SKM-1 (cell line): ENCODE results near the gene ENPP6.
"Not testable (repeated sequence)": the region's sequence is repeated elsewhere in the genome, so short reads cannot be mapped to it uniquely, and the experiment has no call there.

ENCODE experiments used
- DNase-seq: peaks from one replicate; lab custom pipeline; 2025; ENCODE audit not compliant: unreplicated experiment; lab: John Stamatoyannopoulos, UW

ENPP6 gene

DNA sequence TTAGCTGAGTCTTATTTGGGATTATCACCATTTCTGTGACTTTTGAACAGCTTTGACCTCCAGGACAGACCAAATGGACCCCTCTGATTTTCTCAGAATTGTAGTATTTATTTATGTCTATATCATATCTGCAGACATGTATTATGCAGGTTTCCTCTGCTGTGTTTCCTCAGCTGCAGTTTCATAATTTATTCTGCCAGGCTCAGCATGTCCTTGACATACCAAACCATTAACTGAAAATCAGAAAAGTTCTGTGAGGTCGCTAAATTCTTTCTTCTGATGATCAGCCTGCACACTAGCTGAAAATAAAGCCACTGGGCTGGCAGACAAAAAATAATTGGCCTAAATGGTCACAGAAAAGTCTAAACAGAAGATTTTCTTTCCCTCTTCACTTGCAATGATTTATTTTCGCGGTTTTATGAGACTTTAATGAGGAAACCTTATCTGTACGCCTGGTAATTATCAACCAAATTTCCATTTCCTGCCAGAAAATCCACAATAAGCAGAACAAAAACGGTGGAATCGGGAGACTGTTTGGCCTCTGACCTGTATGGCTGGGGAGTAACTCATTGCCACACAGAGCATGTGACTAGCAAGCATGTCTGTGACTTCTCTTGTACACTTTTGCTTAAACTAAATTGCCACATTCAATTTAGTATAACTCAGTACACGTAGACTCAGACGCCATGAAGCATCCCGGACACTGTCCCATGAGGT, 150.9 kb downstream of the ENPP6 start:
- no peak for DNase-seq

GRCh38 chr4:184064877-184065276, 152.8 kb downstream of the ENPP6 start:
- no peak for DNase-seq

- no peak for DNase-seq
These were observed 154.9 kb downstream of the ENPP6 start for GRCh38 chr4:184062769-184063168.

- no peak for DNase-seq
These were observed 156.1 kb downstream of the ENPP6 start for GRCh38 chr4:184061582-184061981.

- no peak for DNase-seq
These were observed 158.6 kb downstream of the ENPP6 start for GRCh38 chr4:184059099-184059498.

DNA sequence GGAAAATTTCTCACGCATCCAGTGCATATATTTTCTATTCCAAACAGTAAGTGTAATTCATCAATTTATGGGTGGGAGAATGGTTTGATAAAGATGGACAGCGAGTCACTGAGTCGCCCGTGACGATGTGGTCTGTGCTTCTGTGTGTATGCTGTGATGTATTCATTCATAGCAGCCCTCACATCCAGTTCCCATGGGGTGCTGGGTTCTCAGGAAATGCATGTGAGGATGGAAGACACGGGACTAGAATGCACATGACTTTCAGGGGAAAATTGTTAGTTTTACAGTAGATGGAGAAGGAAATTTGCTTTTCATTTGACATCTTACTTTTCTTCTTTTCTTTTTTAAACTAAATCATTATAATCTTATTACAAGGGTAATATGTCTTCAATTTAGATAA, 159.6 kb downstream of the ENPP6 start:
- no peak for DNase-seq

GRCh38 chr4:184056877-184057276, 160.8 kb downstream of the ENPP6 start:
- no peak for DNase-seq

DNA sequence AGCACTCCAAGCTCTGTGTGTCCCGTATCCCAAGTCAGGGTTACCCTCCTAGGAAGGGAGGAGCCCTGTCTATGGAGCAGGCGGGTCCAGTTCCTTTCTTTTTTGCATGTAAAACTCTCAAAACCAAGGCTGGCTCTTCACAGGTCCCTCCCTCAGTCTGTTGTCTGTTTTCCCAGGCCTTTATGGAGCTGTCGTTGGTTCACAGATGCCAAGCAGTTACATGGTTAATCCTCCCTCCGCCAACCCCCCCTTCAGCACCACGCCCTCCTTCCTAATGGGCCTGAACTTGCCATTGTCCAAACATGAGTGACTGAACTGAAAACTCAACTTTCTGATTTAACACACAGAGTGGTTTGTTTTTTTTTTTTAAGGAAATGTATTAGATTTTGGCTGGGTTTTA, 164.2 kb downstream of the ENPP6 start:
- no peak for DNase-seq

- DNase-seq: no peak
These were observed 165.1 kb downstream of the ENPP6 start for GRCh38 chr4:184052616-184053015.

GRCh38 chr4:184051262-184051661, 166.4 kb downstream of the ENPP6 start:
- not testable (repeated sequence) for DNase-seq

- no peak for DNase-seq
These were observed 171.5 kb downstream of the ENPP6 start for GRCh38 chr4:184046148-184046547.

GRCh38 chr4:184041156-184041555, 176.5 kb downstream of the ENPP6 start:
- DNase-seq: no peak

DNA sequence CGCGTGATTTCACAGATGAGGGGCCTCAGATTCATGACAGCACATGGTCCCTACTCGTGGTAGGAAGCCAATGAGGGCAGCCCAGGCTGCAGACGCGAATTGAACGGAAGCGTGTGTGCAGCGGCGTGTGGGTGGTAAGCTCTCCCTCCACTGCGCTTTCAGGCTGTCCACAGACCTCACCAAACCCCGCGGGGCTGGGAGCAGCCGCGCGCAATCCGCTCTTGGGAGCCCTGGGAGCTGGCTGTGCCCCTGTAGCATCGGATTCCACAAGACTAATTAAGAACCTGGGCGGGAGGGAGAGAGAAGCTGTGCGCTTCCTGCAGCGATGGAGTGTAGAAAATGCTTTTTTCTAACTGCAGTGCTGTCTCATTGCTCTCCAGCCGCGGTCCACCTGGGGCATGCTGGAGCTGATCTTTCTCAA, 177.7 kb downstream of the ENPP6 start:
- no peak for DNase-seq
